Panc1 (cell line): ENCODE data around the gene CD48.

Experiments
- POLR2AphosphoS5 ChIP-seq: IDR thresholded peaks from 2 replicates; pipeline ENCODE4 v1.6.1; 2012; ENCODE audit warnings: mild to moderate bottlenecking, low read depth, low read length, moderate library complexity
- TCF7L2 ChIP-seq: IDR thresholded peaks from 2 replicates; pipeline ENCODE4 v1.6.1; 2011; ENCODE audit warnings: mild to moderate bottlenecking, low read depth, low read length, inconsistent platforms
- TF ChIP-seq, protein P1 (sequence below): fragments of 450-650 bp; IDR thresholded peaks from 2 replicates; pipeline ENCODE4 v1.5.1; 2017; ENCODE audit warnings: mild to moderate bottlenecking
- TF ChIP-seq, protein P2 (sequence below), 2 experiments: IDR thresholded peaks; 2 replicates each; pipeline ENCODE4 v1.6.1; 2011 to 2012; ENCODE audit warnings: low read depth in 2 of 2, control low read depth in 1 of 2, low read length in 1 of 2, mild to moderate bottlenecking in 1 of 2, moderate library complexity in 1 of 2; ENCODE audit not compliant: insufficient read depth in 1 of 2

DNA sequence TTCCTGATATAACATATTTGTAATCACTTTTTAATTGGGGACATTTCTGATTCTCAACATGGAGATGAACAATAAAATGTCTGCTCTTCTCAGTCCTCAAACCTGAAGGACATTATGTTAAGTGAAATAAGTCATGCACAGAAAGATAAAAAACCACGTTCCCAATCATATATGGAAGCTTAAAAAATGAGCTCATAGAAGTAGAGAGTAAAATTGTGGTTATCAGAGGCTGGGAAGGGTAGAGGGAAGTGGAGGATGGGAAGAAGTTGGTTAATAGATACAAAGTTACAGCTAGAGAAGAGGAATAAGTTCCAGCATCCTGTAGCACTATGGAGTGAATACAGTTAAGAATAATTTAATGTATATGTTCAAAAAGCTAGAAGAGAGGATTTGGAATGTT is 1.5 kb upstream of the CD48 start:
- TF ChIP-seq, protein P1, sequence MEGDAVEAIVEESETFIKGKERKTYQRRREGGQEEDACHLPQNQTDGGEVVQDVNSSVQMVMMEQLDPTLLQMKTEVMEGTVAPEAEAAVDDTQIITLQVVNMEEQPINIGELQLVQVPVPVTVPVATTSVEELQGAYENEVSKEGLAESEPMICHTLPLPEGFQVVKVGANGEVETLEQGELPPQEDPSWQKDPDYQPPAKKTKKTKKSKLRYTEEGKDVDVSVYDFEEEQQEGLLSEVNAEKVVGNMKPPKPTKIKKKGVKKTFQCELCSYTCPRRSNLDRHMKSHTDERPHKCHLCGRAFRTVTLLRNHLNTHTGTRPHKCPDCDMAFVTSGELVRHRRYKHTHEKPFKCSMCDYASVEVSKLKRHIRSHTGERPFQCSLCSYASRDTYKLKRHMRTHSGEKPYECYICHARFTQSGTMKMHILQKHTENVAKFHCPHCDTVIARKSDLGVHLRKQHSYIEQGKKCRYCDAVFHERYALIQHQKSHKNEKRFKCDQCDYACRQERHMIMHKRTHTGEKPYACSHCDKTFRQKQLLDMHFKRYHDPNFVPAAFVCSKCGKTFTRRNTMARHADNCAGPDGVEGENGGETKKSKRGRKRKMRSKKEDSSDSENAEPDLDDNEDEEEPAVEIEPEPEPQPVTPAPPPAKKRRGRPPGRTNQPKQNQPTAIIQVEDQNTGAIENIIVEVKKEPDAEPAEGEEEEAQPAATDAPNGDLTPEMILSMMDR, result no peak
- TF ChIP-seq, protein P2, sequence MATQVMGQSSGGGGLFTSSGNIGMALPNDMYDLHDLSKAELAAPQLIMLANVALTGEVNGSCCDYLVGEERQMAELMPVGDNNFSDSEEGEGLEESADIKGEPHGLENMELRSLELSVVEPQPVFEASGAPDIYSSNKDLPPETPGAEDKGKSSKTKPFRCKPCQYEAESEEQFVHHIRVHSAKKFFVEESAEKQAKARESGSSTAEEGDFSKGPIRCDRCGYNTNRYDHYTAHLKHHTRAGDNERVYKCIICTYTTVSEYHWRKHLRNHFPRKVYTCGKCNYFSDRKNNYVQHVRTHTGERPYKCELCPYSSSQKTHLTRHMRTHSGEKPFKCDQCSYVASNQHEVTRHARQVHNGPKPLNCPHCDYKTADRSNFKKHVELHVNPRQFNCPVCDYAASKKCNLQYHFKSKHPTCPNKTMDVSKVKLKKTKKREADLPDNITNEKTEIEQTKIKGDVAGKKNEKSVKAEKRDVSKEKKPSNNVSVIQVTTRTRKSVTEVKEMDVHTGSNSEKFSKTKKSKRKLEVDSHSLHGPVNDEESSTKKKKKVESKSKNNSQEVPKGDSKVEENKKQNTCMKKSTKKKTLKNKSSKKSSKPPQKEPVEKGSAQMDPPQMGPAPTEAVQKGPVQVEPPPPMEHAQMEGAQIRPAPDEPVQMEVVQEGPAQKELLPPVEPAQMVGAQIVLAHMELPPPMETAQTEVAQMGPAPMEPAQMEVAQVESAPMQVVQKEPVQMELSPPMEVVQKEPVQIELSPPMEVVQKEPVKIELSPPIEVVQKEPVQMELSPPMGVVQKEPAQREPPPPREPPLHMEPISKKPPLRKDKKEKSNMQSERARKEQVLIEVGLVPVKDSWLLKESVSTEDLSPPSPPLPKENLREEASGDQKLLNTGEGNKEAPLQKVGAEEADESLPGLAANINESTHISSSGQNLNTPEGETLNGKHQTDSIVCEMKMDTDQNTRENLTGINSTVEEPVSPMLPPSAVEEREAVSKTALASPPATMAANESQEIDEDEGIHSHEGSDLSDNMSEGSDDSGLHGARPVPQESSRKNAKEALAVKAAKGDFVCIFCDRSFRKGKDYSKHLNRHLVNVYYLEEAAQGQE (IDR thresholded peaks at IDR 0.05; ENCODE audit: insufficient read depth in 1 of 2, low read depth in 2 of 2, low read length in 1 of 2), result no peak
- TF ChIP-seq TCF7L2 (no peak), POLR2AphosphoS5 (no peak)
